Mesenchymal stem cell (in vitro differentiated cells and primary cell): ENCODE results near the gene NEU4.

ENCODE experiments used
- DNase-seq: peaks from one replicate; pipeline ENCODE4 v3.0.0-alpha.2; 2013
- H2AFZ ChIP-seq: one replicate; pipeline ENCODE4 v1.6.1; 2013; ENCODE audit warnings: low read depth, mild to moderate bottlenecking, control low read depth, inconsistent platforms, low read length, moderate library complexity
- H2AK5ac ChIP-seq: 2 replicates; pipeline ENCODE4 v1.6.1; 2013; ENCODE audit warnings: low read length, moderate library complexity, mild to moderate bottlenecking, inconsistent platforms; ENCODE audit not compliant: severe bottlenecking
- H2BK120ac ChIP-seq: one replicate; pipeline ENCODE4 v1.6.1; 2013; ENCODE audit warnings: low read depth, mild to moderate bottlenecking, inconsistent platforms, low read length, moderate library complexity
- H2BK12ac ChIP-seq, 2 experiments: one replicate each; pipeline ENCODE4 v1.6.1; 2013; ENCODE audit warnings: inconsistent platforms in 2 of 2, low read length in 2 of 2, mild to moderate bottlenecking in 2 of 2, moderate library complexity in 2 of 2, control low read depth in 1 of 2
- H2BK15ac ChIP-seq: one replicate; pipeline ENCODE4 v1.6.1; 2013; ENCODE audit warnings: mild to moderate bottlenecking, low read depth, inconsistent platforms; ENCODE audit not compliant: poor library complexity, severe bottlenecking
- H2BK5ac ChIP-seq: 2 replicates; pipeline ENCODE4 v1.6.1; 2013; ENCODE audit warnings: low read depth, mild to moderate bottlenecking, low read length, control low read depth, inconsistent platforms; ENCODE audit not compliant: poor library complexity, severe bottlenecking
- H3K14ac ChIP-seq, 2 experiments: one replicate each; pipeline ENCODE4 v1.6.1; 2013; ENCODE audit warnings: inconsistent platforms in 2 of 2, low read length in 2 of 2, control low read depth in 1 of 2, mild to moderate bottlenecking in 1 of 2, moderate library complexity in 1 of 2
- H3K18ac ChIP-seq, 2 experiments: one replicate each; pipeline ENCODE4 v1.6.1; 2013; ENCODE audit warnings: inconsistent platforms in 2 of 2, low read length in 2 of 2, control low read depth in 1 of 2, low read depth in 1 of 2, mild to moderate bottlenecking in 1 of 2
- H3K23ac ChIP-seq, 2 experiments: one replicate each; pipeline ENCODE4 v1.6.1; 2013; ENCODE audit warnings: inconsistent platforms in 2 of 2, low read length in 2 of 2, mild to moderate bottlenecking in 2 of 2, moderate library complexity in 2 of 2, control low read depth in 1 of 2
- H3K27ac ChIP-seq: 2 replicates; pipeline ENCODE4 v1.5.1; 2013; ENCODE audit warnings: mild to moderate bottlenecking, moderate library complexity, low read length, control low read depth, inconsistent platforms; ENCODE audit not compliant: poor library complexity, severe bottlenecking
- H3K27me3 ChIP-seq, 2 experiments: 2 replicates each; pipeline versions ENCODE4 v1.6.1 to v1.7.0; 2013; ENCODE audit warnings: low read length in 2 of 2, mild to moderate bottlenecking in 2 of 2, moderate library complexity in 2 of 2, control low read depth in 1 of 2, inconsistent platforms in 1 of 2; ENCODE audit not compliant: control insufficient read depth in 1 of 2, insufficient read depth in 1 of 2
- H3K36me3 ChIP-seq, 2 experiments: 2 replicates each; pipeline versions ENCODE4 v1.6.1 to v1.7.0; 2013; ENCODE audit warnings: low read length in 2 of 2, control low read depth in 1 of 2, inconsistent platforms in 1 of 2, low read depth in 1 of 2, mild to moderate bottlenecking in 1 of 2; ENCODE audit not compliant: insufficient read depth in 2 of 2, control insufficient read depth in 1 of 2
- H3K4ac ChIP-seq, 2 experiments: one replicate each; pipeline ENCODE4 v1.6.1; 2013; ENCODE audit warnings: inconsistent platforms in 2 of 2, low read length in 2 of 2, mild to moderate bottlenecking in 2 of 2, moderate library complexity in 2 of 2, control low read depth in 1 of 2, low read depth in 1 of 2
- H3K4me1 ChIP-seq: 2 replicates; pipeline ENCODE4 v1.6.1; 2013; ENCODE audit warnings: low read depth, low read length, control low read depth; ENCODE audit not compliant: control insufficient read depth, insufficient read depth
- H3K4me2 ChIP-seq: 2 replicates; pipeline ENCODE4 v1.6.1; 2013; ENCODE audit warnings: low read length, mild to moderate bottlenecking, inconsistent platforms; ENCODE audit not compliant: poor library complexity, severe bottlenecking
- H3K4me3 ChIP-seq, 2 experiments: 2 replicates each; pipeline versions ENCODE4 v1.5.1 to v1.7.0; 2013; ENCODE audit warnings: low read length in 2 of 2, mild to moderate bottlenecking in 2 of 2, control low read depth in 1 of 2, low read depth in 1 of 2; ENCODE audit not compliant: insufficient read depth in 1 of 2
- H3K79me1 ChIP-seq: replicated peaks from 2 replicates; pipeline ENCODE4 v1.6.1; 2013; ENCODE audit warnings: mild to moderate bottlenecking, control low read depth, low read length, inconsistent platforms; ENCODE audit not compliant: poor library complexity, severe bottlenecking
- H3K9ac ChIP-seq: 2 replicates; pipeline ENCODE4 v1.7.0; 2013; ENCODE audit warnings: mild to moderate bottlenecking, low read length, moderate library complexity
- H3K9me3 ChIP-seq: 2 replicates; pipeline ENCODE4 v1.7.0; 2013; ENCODE audit warnings: mild to moderate bottlenecking, low read length; ENCODE audit not compliant: control insufficient read depth
- H4K8ac ChIP-seq: one replicate; pipeline ENCODE4 v1.6.1; 2013; ENCODE audit warnings: inconsistent platforms, mild to moderate bottlenecking, low read length, moderate library complexity
- H4K91ac ChIP-seq: one replicate; pipeline ENCODE4 v1.6.1; 2013; ENCODE audit warnings: mild to moderate bottlenecking, low read length, inconsistent platforms
- WGBS: methylation state at CpG from one replicate; pipeline ENCODE4 v1.1.7; 2013; ENCODE audit warnings: mixed read lengths; 5-methylcytosine and 5-hydroxymethylcytosine counted together

Gene NEU4

GRCh38 chr2:241770185-241770935 is 38.6 kb upstream of the NEU4 start:
- H3K79me1 ChIP-seq: no peaks in the 10 kb centered on the region
- no peak overlapping the region for H3K4me2 ChIP-seq
- H2BK12ac ChIP-seq: no peak overlapping the region
- no peak overlapping the region for H3K23ac ChIP-seq
- 66% methylated on average over 27 of the region's 27 CpGs for WGBS
- no peak overlapping the region for H3K18ac ChIP-seq
- no peak overlapping the region for H3K4ac ChIP-seq
- H2AFZ ChIP-seq: no peak overlapping the region
- no peak overlapping the region for H3K4me3 ChIP-seq
- H2AK5ac ChIP-seq: no peak overlapping the region
- no peak overlapping the region for H3K14ac ChIP-seq
- H3K9me3 ChIP-seq: no peaks in the 10 kb centered on the region
- H3K4me1 ChIP-seq: peaks cover 42% of the 10 kb centered on the region
- no peak overlapping the region for H3K27ac ChIP-seq
- H3K9ac ChIP-seq: no peak overlapping the region
- no peak for DNase-seq
- no peak overlapping the region for H2BK5ac ChIP-seq
- peaks cover 0 to 28% of the 10 kb centered on the region in 2 experiments for H3K36me3 ChIP-seq
- no peak overlapping the region for H2BK120ac ChIP-seq
- H4K91ac ChIP-seq: no peak overlapping the region
- peaks cover 0 to 28% of the 10 kb centered on the region in 2 experiments for H3K27me3 ChIP-seq
- H2BK15ac ChIP-seq: no peak overlapping the region
- H4K8ac ChIP-seq: no peak overlapping the region

- H2BK15ac ChIP-seq: no peak overlapping the region
- no peak overlapping the region for H3K23ac ChIP-seq
- no peaks in the 10 kb centered on the region for H3K79me1 ChIP-seq
- no peak overlapping the region for H3K18ac ChIP-seq
- H3K4ac ChIP-seq: no peak overlapping the region
- peaks cover 0 to 34% of the 10 kb centered on the region in 2 experiments for H3K27me3 ChIP-seq
- no peak overlapping the region for H3K27ac ChIP-seq
- peaks cover 0 to 28% of the 10 kb centered on the region in 2 experiments for H3K36me3 ChIP-seq
- H3K4me3 ChIP-seq: peak overlapping the region in 1 of 2 experiments; percentile 36
- H3K4me1 ChIP-seq: peaks cover 48% of the 10 kb centered on the region
- H3K9me3 ChIP-seq: no peaks in the 10 kb centered on the region
- H3K9ac ChIP-seq: no peak overlapping the region
- DNase-seq: no peak
- H4K8ac ChIP-seq: no peak overlapping the region
- no peak overlapping the region for H2BK120ac ChIP-seq
- H2AFZ ChIP-seq: no peak overlapping the region
- H3K14ac ChIP-seq: no peak overlapping the region
- peak overlapping the region; percentile 85 for H4K91ac ChIP-seq
- no peak overlapping the region for H3K4me2 ChIP-seq
- no peak overlapping the region for H2AK5ac ChIP-seq
- WGBS: 96% methylated on average over 12 of the region's 12 CpGs
- H2BK5ac ChIP-seq: no peak overlapping the region
- H2BK12ac ChIP-seq: no peak overlapping the region
These were observed 38.1 kb upstream of the NEU4 start for GRCh38 chr2:241770936-241771285.

- Histone ChIP-seq H2AK5ac (peak overlapping the region; percentile 28), H3K9ac (no peak overlapping the region), H2BK120ac (no peak overlapping the region), H3K4ac (no peak overlapping the region), H3K79me1 (no peaks in the 10 kb centered on the region), H2BK15ac (no peak overlapping the region), H2AFZ (no peak overlapping the region), H4K8ac (peak overlapping the region; percentile 23), H2BK5ac (no peak overlapping the region), H4K91ac (peak overlapping the region; percentile 85), H3K9me3 (no peaks in the 10 kb centered on the region), H3K4me2 (no peak overlapping the region), H3K4me1 (peaks cover 48% of the 10 kb centered on the region), H3K36me3 (peaks cover 0 to 28% of the 10 kb centered on the region in 2 experiments), H3K4me3 (peak overlapping the region in 1 of 2 experiments; percentile 36), H3K18ac (no peak overlapping the region), H3K14ac (no peak overlapping the region), H3K23ac (no peak overlapping the region), H3K27ac (no peak overlapping the region), H3K27me3 (peaks cover 0 to 40% of the 10 kb centered on the region in 2 experiments), H2BK12ac (no peak overlapping the region)
- WGBS: 87% methylated on average over 38 of the region's 38 CpGs
- DNase-seq: no peak
These were observed 37.5 kb upstream of the NEU4 start for GRCh38 chr2:241771286-241772062.

- H4K91ac ChIP-seq: no peak overlapping the region
These were observed 36.9 kb upstream of the NEU4 start for GRCh38 chr2:241772063-241772499.

More at GRCh38 chr2:241772063-241772499, 36.9 kb upstream of the NEU4 start:
- Histone ChIP-seq H3K23ac (no peak overlapping the region), H3K9me3 (no peaks in the 10 kb centered on the region), H2BK5ac (no peak overlapping the region), H3K79me1 (no peaks in the 10 kb centered on the region), H3K36me3 (peaks cover 0 to 28% of the 10 kb centered on the region in 2 experiments), H3K4me1 (peaks cover 48% of the 10 kb centered on the region), H3K27me3 (peaks cover 0 to 46% of the 10 kb centered on the region in 2 experiments), H2BK12ac (no peak overlapping the region), H4K8ac (no peak overlapping the region), H3K4me2 (no peak overlapping the region), H2AK5ac (peak overlapping the region; percentile 28), H3K27ac (no peak overlapping the region), H3K9ac (no peak overlapping the region), H3K14ac (no peak overlapping the region), H3K4me3 (no peak overlapping the region), H2AFZ (no peak overlapping the region), H3K4ac (no peak overlapping the region), H3K18ac (no peak overlapping the region), H2BK120ac (no peak overlapping the region), H2BK15ac (no peak overlapping the region)
- DNase-seq: no peak
- 84% methylated on average over 4 of the region's 9 CpGs for WGBS
